Measurements from ENCODE around the gene CHCT1. TPM values are rescaled to one million over a fixed set of nuclear protein-coding genes. Genes with fewer than 3 reads are reported as not detected.

The CHCT1 gene
- total RNA-seq, 2 donors from 2014 or later = not detected

DNA sequence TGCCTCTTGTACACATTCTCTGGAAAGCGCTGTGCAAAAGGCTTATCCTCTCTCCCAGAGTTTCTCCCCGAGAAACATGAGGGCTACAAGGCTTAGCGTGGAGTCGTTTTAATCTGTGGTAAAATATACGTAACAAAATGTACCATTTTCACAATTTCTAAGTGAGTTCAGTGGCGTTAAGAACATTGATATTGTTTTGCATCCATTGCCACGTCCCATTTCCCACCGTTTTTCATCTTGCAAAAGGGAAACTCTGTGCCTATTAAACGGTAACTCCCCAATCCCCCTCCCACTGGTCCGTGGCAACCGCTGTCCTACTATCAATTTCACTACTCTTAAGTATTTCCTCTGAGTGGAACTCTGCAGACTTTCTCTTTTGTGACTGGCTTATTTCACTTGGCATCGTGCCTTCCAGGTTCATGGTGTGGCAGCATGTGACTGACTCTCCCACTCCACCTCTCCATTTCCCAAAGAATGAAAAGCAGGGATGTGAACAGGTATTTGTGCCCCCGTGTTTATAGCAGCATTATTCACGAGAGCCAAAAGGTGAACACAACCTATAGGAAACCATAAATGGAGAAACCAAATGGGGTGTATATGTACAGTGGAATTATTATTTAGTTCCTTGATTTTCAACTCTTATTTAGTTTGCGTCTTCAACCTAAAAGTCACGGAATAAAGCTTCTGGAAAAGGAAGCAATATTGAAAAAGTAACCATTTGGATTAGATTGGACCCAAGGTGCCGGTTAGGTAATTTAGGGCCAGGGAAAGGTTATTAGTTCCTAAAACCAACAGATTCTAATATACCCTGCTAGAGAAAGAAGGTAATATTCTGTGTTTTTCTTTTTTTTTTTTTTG lies 29.2 kb upstream of the CHCT1 start:
- DNase-seq = peak; percentile 61 to 75 (median 70)
- ATAC-seq = no peak
- no peaks in the 10 kb centered on the region for H3K36me3 ChIP-seq (replicated peaks in 1 of 2; ENCODE audit: insufficient read depth in 1 of 2, low read depth in 2 of 2)

GRCh38 chr17:60393840-60394723 lies 28.2 kb upstream of the CHCT1 start:
- Histone ChIP-seq H3K9me3 (no peaks in the 10 kb centered on the region), H3K27me3 (no peaks in the 10 kb centered on the region), H3K27ac (no peak overlapping the region), H3K36me3 (replicated peaks in 1 of 2; ENCODE audit: insufficient read depth in 1 of 2, low read depth in 2 of 2) (no peaks in the 10 kb centered on the region), H3K4me1 (peaks cover 18% of the 10 kb centered on the region), H3K4me3 (no peak overlapping the region)
- ATAC-seq (no peak), DNase-seq (no peak)
- intact Hi-C loops (cut with DNase I) = no loop called here
- WGBS, 2 donors = 86 to 89% methylated on average over 17 of the region's 17 CpGs
- TF ChIP-seq POLR2A (IDR thresholded peaks at IDR 0.05) (no peak), CTCF (IDR thresholded peaks at IDR 0.05) (no peak)

More for the DNA sequence above, 29.2 kb upstream of the CHCT1 start:
- 16 to 17% methylated on average over 17 of the region's 17 CpGs for WGBS, 2 donors
- Histone ChIP-seq H3K9me3 (no peaks in the 10 kb centered on the region), H3K4me1 (peaks cover 28% of the 10 kb centered on the region), H3K27me3 (no peaks in the 10 kb centered on the region), H3K4me3 (peak overlapping the region; percentile 79 to 92), H3K27ac (peak overlapping the region; percentile 71 to 98 (median 93))
- intact Hi-C loops (cut with DNase I) = no loop called here
- TF ChIP-seq CTCF (IDR thresholded peaks at IDR 0.05) (no peak), POLR2A (IDR thresholded peaks at IDR 0.05) (no peak)

DNA sequence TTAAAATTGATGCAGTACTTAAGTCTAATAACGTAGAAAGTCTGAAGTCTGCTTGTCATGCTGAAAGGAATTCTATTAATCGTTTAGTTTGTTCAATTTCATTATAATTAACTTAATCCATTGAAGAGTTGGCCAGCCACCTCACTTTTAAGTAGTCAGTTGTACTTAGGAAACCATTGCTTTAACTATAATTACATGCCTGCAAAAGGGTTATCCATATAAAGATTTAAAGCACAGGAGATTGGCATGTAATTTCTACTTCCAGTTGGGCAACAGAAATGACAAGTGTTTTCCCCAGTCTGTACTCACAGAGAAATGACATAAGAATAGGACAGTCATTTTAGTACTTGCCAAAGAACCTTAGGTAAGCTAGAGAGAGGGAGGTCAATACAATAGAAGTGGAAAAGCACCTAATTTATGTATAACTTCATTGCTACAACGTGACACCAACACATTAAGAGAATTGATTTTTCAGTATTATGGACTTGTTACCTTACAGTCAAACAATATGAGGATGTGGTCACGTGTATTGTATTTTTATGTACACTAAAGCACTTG lies 26.7 kb upstream of the CHCT1 start:
- WGBS, 2 donors = 65 to 71% methylated on average over 4 of the region's 4 CpGs
- H3K27ac ChIP-seq = no peak overlapping the region

GRCh38 chr17:60396412-60396811 lies 25.9 kb upstream of the CHCT1 start:
- Histone ChIP-seq H3K36me3 (replicated peaks in 1 of 2; ENCODE audit: insufficient read depth in 1 of 2, low read depth in 2 of 2) (no peaks in the 10 kb centered on the region), H3K4me1 (no peaks in the 10 kb centered on the region), H3K27me3 (no peaks in the 10 kb centered on the region), H3K4me3 (no peak overlapping the region), H3K27ac (no peak overlapping the region), H3K9me3 (no peaks in the 10 kb centered on the region)
- WGBS, 2 donors = 65 to 68% methylated on average over 3 of the region's 3 CpGs
- intact Hi-C loops (cut with DNase I) = no loop called here
- ATAC-seq = no peak
- no peak for TF ChIP-seq POLR2A (IDR thresholded peaks at IDR 0.05)
- TF ChIP-seq CTCF (IDR thresholded peaks at IDR 0.05) = no peak
- no peak for DNase-seq

More for the DNA sequence above, 26.7 kb upstream of the CHCT1 start:
- Histone ChIP-seq H3K4me1 (peaks cover 3% of the 10 kb centered on the region), H3K27me3 (no peaks in the 10 kb centered on the region), H3K9me3 (no peaks in the 10 kb centered on the region), H3K4me3 (no peak overlapping the region), H3K36me3 (replicated peaks in 1 of 2; ENCODE audit: insufficient read depth in 1 of 2, low read depth in 2 of 2) (no peaks in the 10 kb centered on the region)
- intact Hi-C loops (cut with DNase I) = no loop called here
- no peak for ATAC-seq
- DNase-seq = no peak
- TF ChIP-seq POLR2A (IDR thresholded peaks at IDR 0.05) = no peak
- no peak for TF ChIP-seq CTCF (IDR thresholded peaks at IDR 0.05)

Data from body of pancreas (tissue), 4 donors.